ENCODE results near the gene VTI1A. TPM values are rescaled to one million over a fixed set of nuclear protein-coding genes. Genes with fewer than 3 reads are reported as not detected.
"Not testable (repeated sequence)": the region's sequence is repeated elsewhere in the genome, so short reads cannot be mapped to it uniquely, and the experiment has no call there.

The VTI1A gene
- polyA plus RNA-seq, 1 experiment, result 20.4 TPM

DNA sequence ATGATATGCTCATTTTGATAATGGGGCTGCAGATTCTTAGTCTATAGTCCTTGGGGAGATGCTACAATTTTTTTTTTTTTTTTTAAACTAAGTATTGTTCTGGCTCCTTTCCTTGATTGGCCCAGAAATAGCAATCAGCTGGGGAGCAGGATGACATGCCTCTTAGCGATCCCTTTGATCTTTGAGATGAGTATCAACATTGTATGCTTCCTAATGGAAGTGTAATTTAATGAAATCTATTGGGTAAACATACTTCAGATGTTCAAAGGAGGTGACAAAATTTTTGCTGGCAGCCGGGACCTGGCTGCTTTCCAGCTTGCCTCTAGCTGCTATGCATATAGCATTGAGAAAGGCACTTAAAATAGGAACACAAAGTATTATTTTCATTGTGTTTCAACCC is 43.5 kb downstream of the VTI1A start:
- Histone ChIP-seq H3K4me3 (ENCODE audit: low read depth, low read length) (no peak overlapping the region), H3K27ac (ENCODE audit: low read depth, low read length) (no peak overlapping the region), H3K27me3 (ENCODE audit: control insufficient read depth, insufficient read depth, low read length) (no peaks in the 10 kb centered on the region), H3K9me3 (ENCODE audit: control insufficient read depth, insufficient read depth, low read length) (no peaks in the 10 kb centered on the region)
- TF ChIP-seq, protein P1, sequence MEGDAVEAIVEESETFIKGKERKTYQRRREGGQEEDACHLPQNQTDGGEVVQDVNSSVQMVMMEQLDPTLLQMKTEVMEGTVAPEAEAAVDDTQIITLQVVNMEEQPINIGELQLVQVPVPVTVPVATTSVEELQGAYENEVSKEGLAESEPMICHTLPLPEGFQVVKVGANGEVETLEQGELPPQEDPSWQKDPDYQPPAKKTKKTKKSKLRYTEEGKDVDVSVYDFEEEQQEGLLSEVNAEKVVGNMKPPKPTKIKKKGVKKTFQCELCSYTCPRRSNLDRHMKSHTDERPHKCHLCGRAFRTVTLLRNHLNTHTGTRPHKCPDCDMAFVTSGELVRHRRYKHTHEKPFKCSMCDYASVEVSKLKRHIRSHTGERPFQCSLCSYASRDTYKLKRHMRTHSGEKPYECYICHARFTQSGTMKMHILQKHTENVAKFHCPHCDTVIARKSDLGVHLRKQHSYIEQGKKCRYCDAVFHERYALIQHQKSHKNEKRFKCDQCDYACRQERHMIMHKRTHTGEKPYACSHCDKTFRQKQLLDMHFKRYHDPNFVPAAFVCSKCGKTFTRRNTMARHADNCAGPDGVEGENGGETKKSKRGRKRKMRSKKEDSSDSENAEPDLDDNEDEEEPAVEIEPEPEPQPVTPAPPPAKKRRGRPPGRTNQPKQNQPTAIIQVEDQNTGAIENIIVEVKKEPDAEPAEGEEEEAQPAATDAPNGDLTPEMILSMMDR (IDR thresholded peaks at IDR 0.05; ENCODE audit: low read depth, low read length), result no peak
- CTCF ChIA-PET, result interaction anchor here (1.5 to 3.7 kb wide), 3 partner anchors 14 to 895 kb away, joined by 4 to 18 read pairs (median 7); no protein-coding TSS in a partner anchor
- POLR2A ChIA-PET, result interaction anchor here (0.7 kb wide), 1 partner anchor 1572 kb away, joined by 4 read pairs; no protein-coding TSS in a partner anchor
- DNase-seq (ENCODE audit: low read depth, low spot score), result no peak

DNA sequence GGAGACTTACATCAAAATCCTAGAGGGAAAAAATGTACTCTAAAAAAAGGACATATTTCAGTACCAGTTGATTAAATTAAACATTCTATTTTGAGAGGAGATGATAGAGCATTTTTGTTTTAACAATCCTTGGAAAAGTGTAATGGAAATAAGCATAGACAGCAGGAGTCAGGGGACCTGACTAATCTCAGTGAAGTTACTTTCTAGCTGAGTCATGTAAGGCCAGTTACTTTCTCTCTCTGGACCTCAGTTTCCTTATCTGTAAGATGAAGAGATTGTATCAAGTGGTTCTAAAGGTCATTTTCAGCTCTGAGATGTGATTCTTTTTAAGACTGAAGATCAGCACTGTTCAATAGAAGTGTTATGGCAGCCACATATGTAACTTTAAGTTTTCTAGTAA is 44.1 kb downstream of the VTI1A start:
- Histone ChIP-seq H3K9me3 (ENCODE audit: control insufficient read depth, insufficient read depth, low read length) (no peaks in the 10 kb centered on the region), H3K27ac (ENCODE audit: low read depth, low read length) (no peak overlapping the region), H3K27me3 (ENCODE audit: control insufficient read depth, insufficient read depth, low read length) (no peaks in the 10 kb centered on the region), H3K4me3 (ENCODE audit: low read depth, low read length) (no peak overlapping the region)
- ChIA-PET CTCF (interaction anchor here (1.2 to 3.7 kb wide), 4 partner anchors 15 to 894 kb away, joined by 3 to 18 read pairs (median 4); no protein-coding TSS in a partner anchor), POLR2A (interaction anchor here (0.7 kb wide), 1 partner anchor 1573 kb away, joined by 4 read pairs; no protein-coding TSS in a partner anchor)
- no peak for DNase-seq (ENCODE audit: low read depth, low spot score)
- TF ChIP-seq, protein P1 (IDR thresholded peaks at IDR 0.05; ENCODE audit: low read depth, low read length), result no peak

DNA sequence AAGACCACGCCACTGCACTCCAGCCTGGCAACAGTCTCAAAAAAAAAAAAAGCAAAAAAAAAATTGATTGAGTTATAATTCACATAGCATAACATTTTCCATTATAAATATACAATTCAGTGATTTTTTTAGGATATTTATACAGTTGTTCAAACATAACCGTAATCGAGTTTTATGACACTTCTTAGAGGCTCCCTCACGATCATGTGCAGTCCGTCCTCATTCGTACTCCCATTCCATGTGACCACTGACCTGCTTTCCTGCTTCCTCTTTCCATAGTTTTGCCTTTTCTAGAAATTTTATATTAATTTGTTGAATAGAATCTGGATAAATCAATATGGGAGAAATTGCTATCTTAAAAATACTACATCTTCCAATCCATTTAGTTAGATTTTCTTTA is 45.7 kb downstream of the VTI1A start:
- no peak for DNase-seq (ENCODE audit: low read depth, low spot score)
- no peak overlapping the region for H3K27ac ChIP-seq (ENCODE audit: low read depth, low read length)
- H3K9me3 ChIP-seq (ENCODE audit: control insufficient read depth, insufficient read depth, low read length), result no peaks in the 10 kb centered on the region
- CTCF ChIA-PET, result interaction anchor here (0.5 to 3.7 kb wide), 4 partner anchors 15 to 892 kb away, joined by 3 to 18 read pairs (median 7); no protein-coding TSS in a partner anchor
- TF ChIP-seq, protein P1 (IDR thresholded peaks at IDR 0.05; ENCODE audit: low read depth, low read length), result no peak
- no peak overlapping the region for H3K4me3 ChIP-seq (ENCODE audit: low read depth, low read length)
- no peaks in the 10 kb centered on the region for H3K27me3 ChIP-seq (ENCODE audit: control insufficient read depth, insufficient read depth, low read length)
- POLR2A ChIA-PET, result no interaction called here

DNA sequence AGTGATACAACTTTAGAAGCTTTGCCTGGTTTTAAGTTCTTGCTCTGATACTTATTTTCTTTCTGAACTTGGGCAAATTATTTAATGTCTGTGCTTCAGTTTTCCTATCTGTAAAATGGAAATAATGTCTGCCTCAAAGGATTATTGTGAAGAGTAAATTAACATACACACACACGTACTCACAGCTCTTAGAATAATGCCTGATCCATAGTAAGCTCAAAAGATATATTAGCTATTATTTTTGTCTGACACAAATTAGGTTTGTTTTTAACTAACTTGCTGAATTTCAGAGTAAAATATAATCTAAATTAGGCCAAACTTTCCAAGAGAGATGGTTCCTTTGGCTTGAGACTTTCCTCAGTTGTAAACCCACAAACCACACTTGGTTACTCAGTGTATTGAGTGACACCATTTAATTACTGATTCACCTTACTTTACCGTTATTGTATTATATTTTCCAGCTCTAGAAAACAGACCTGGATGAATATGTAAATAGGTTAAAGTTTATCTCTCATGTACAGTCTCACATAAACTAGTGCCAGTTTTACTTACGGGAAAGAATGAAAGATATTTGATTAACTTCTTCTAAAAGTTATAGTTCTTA is 50.4 kb downstream of the VTI1A start:
- DNase-seq (ENCODE audit: low read depth, low spot score), result no peak
- no peak overlapping the region for H3K4me3 ChIP-seq (ENCODE audit: low read depth, low read length)
- ChIA-PET POLR2A (no interaction called here), CTCF (interaction anchor here (1.0 to 2.4 kb wide), 2 partner anchors 21 to 25 kb away, joined by 3 to 11 read pairs; no protein-coding TSS in a partner anchor)
- TF ChIP-seq, protein P1 (IDR thresholded peaks at IDR 0.05; ENCODE audit: low read depth, low read length), result no peak
- no peak overlapping the region for H3K27ac ChIP-seq (ENCODE audit: low read depth, low read length)
- H3K27me3 ChIP-seq (ENCODE audit: control insufficient read depth, insufficient read depth, low read length), result no peaks in the 10 kb centered on the region
- H3K9me3 ChIP-seq (ENCODE audit: control insufficient read depth, insufficient read depth, low read length), result no peaks in the 10 kb centered on the region

DNA sequence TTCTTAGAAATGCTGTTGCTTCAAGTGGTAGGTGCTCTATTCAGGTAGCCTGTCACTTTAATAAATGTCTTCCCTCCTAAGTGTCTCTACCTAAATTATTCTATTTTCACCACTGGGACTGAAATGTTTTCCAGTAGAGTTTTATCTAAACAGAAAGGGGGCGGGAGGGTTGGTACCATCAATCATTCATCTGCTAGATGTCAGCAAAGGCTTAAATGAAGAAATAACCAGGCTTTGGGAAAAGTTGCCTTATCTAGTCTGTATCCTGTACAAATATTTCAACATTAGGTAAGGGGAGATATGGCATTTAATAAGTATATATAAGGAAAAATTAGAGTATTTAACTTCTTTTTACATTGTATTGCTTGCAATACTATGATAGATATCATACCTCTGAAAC is 51.8 kb downstream of the VTI1A start:
- Histone ChIP-seq H3K9me3 (ENCODE audit: control insufficient read depth, insufficient read depth, low read length) (no peaks in the 10 kb centered on the region), H3K4me3 (ENCODE audit: low read depth, low read length) (no peak overlapping the region), H3K27me3 (ENCODE audit: control insufficient read depth, insufficient read depth, low read length) (no peaks in the 10 kb centered on the region), H3K27ac (ENCODE audit: low read depth, low read length) (no peak overlapping the region)
- ChIA-PET POLR2A (no interaction called here), CTCF (no interaction called here)
- DNase-seq (ENCODE audit: low read depth, low spot score), result no peak
- TF ChIP-seq, protein P1 (IDR thresholded peaks at IDR 0.05; ENCODE audit: low read depth, low read length), result no peak

DNA sequence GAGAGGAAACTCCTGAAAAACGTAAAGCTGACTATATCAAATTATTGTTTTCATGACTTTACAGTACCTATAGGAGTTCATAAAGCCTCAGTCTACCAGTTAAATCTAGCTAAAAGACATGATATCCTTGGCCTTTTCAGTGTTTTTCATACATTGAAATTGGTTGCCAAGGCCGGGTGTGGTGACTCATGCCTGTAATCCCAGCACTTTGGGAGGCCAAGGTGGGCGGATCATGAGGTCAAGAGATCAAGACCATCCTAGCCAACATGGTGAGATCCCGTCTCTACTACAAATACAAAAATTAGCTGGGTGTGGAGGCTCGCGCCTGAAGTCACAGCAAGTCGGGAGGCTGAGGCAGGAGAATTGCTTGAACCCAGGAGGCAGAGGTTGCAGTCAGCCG is 53.0 kb downstream of the VTI1A start:
- CTCF ChIA-PET; POLR2A ChIA-PET; H3K27ac ChIP-seq (ENCODE audit: low read depth, low read length): not testable (repeated sequence)

More for the DNA sequence above, 53.0 kb downstream of the VTI1A start:
- DNase-seq (ENCODE audit: low read depth, low spot score); H3K4me3 ChIP-seq (ENCODE audit: low read depth, low read length); H3K9me3 ChIP-seq (ENCODE audit: control insufficient read depth, insufficient read depth, low read length); H3K27me3 ChIP-seq (ENCODE audit: control insufficient read depth, insufficient read depth, low read length): not testable (repeated sequence)
